Measurements from ENCODE around the gene CTIF. TPM values are rescaled to one million over a fixed set of nuclear protein-coding genes. Genes with fewer than 3 reads are reported as not detected.

Gene CTIF
- total RNA-seq, 1 donor: 65.9 TPM

DNA sequence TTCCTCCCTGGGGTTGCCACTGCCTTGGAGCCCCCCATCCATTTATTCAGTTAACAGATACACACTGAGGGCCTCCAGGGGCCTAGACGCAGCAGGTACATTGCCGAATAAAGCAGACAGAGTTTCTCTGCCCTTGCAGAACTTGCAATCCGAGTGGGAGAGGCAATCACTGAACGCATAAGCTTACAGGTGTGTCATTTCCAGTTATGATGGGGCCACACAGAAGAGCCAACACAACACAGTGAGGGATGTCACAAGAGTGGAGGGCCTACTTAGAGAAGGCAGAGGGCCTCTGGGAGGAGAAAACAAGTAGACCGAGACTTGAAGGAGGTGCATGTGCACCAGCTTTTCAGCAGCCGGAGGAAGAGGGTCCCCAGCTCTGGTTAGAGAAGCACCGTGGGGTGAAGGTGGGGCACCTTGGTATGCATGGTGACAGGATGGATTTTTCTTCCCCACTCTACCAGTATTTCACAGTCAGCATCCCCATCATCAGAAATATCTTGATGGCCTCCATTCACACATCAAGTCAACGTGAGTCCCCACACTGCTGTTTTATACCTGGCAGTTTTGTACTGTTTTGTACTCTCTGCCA, 261.0 kb downstream of the CTIF start:
- no peak overlapping the region for H3K4me2 ChIP-seq (ENCODE audit: insufficient read depth, low read length)
- no peaks in the 10 kb centered on the region for H3K9me3 ChIP-seq (ENCODE audit: low read depth, low read length)
- H3K36me3 ChIP-seq (ENCODE audit: insufficient read depth, low read length): peaks cover 26% of the 10 kb centered on the region
- no peaks in the 10 kb centered on the region for H3K79me2 ChIP-seq (ENCODE audit: insufficient read depth, low read length)
- H3K27me3 ChIP-seq (ENCODE audit: insufficient read depth, low read length): no peaks in the 10 kb centered on the region
- no peak overlapping the region for H3K27ac ChIP-seq (ENCODE audit: low read depth, low read length)
- H3K4me1 ChIP-seq (ENCODE audit: insufficient read depth, low read length): peaks cover 14% of the 10 kb centered on the region
- H4K20me1 ChIP-seq (ENCODE audit: insufficient read depth, low read length): peaks cover 7% of the 10 kb centered on the region
- TF ChIP-seq CTCF (IDR thresholded peaks at IDR 0.05; ENCODE audit: extremely low read depth, low read depth, low read length): no peak
- no peak overlapping the region for H2AFZ ChIP-seq (ENCODE audit: low read length)
- no peak overlapping the region for H3K4me3 ChIP-seq (ENCODE audit: insufficient read depth, low read length)
- no peak for DNase-seq (ENCODE audit: insufficient read length, low spot score, missing footprints)

GRCh38 chr18:48800466-48800865, 261.6 kb downstream of the CTIF start:
- TF ChIP-seq CTCF (IDR thresholded peaks at IDR 0.05; ENCODE audit: extremely low read depth, low read depth, low read length): no peak
- H3K36me3 ChIP-seq (ENCODE audit: insufficient read depth, low read length): peaks cover 28% of the 10 kb centered on the region
- H3K4me2 ChIP-seq (ENCODE audit: insufficient read depth, low read length): no peak overlapping the region
- peaks cover 7% of the 10 kb centered on the region for H4K20me1 ChIP-seq (ENCODE audit: insufficient read depth, low read length)
- no peaks in the 10 kb centered on the region for H3K27me3 ChIP-seq (ENCODE audit: insufficient read depth, low read length)
- no peaks in the 10 kb centered on the region for H3K9me3 ChIP-seq (ENCODE audit: low read depth, low read length)
- H2AFZ ChIP-seq (ENCODE audit: low read length): no peak overlapping the region
- H3K4me1 ChIP-seq (ENCODE audit: insufficient read depth, low read length): peaks cover 14% of the 10 kb centered on the region
- no peak overlapping the region for H3K27ac ChIP-seq (ENCODE audit: low read depth, low read length)
- DNase-seq (ENCODE audit: insufficient read length, low spot score, missing footprints): peak; percentile 45
- no peaks in the 10 kb centered on the region for H3K79me2 ChIP-seq (ENCODE audit: insufficient read depth, low read length)
- no peak overlapping the region for H3K4me3 ChIP-seq (ENCODE audit: insufficient read depth, low read length)

DNA sequence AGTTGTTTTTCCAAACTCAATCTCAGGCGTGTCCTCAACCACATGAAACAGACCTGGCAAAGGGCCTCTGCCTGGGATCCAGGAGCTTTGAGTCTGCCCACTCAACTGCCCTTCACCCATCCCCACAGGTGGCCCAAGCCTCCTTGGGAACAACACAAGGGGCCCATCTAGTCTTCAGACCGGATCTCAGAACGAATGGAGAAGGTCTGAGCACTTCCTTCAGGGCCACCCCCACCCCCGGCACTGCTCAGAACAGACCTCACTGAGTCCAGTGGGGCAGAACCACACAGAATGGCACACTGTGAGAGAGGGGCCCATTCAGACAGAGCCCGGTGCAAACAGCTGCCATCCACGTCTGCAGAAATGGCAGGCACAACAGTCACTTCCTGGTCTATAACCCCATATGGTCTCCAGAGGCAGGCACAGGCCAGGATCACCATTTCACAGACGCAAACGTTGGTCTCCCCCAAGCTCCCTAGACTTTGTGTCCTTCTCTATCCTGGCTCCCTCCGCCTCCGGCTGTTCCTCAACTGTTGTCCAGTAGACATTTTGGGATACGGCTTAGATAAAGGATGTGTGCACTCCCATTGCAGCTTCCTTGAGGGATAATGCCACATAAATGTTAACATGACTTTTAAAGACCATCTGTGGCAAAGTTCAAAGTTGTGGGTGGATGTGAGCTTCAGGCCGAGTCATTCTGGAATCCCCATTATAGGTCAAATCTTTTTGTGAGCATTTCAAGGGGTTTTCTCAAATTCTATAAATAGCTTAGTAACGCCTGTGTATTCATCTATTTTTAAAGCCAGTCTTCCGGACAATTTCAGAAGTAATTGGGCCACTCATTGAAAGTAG, 262.3 kb downstream of the CTIF start:
- no peaks in the 10 kb centered on the region for H3K9me3 ChIP-seq (ENCODE audit: low read depth, low read length)
- DNase-seq (ENCODE audit: insufficient read length, low spot score, missing footprints): peak; percentile 91
- peaks cover 14% of the 10 kb centered on the region for H3K4me1 ChIP-seq (ENCODE audit: insufficient read depth, low read length)
- H3K4me3 ChIP-seq (ENCODE audit: insufficient read depth, low read length): no peak overlapping the region
- peaks cover 7% of the 10 kb centered on the region for H4K20me1 ChIP-seq (ENCODE audit: insufficient read depth, low read length)
- H3K4me2 ChIP-seq (ENCODE audit: insufficient read depth, low read length): peak overlapping the region; percentile 12
- H3K79me2 ChIP-seq (ENCODE audit: insufficient read depth, low read length): no peaks in the 10 kb centered on the region
- no peak for TF ChIP-seq CTCF (IDR thresholded peaks at IDR 0.05; ENCODE audit: extremely low read depth, low read depth, low read length)
- H3K27ac ChIP-seq (ENCODE audit: low read depth, low read length): peak overlapping the region; percentile 7
- no peaks in the 10 kb centered on the region for H3K27me3 ChIP-seq (ENCODE audit: insufficient read depth, low read length)
- no peak overlapping the region for H2AFZ ChIP-seq (ENCODE audit: low read length)
- H3K36me3 ChIP-seq (ENCODE audit: insufficient read depth, low read length): peaks cover 28% of the 10 kb centered on the region
